Measurements from ENCODE around the gene EHMT1. TPM values are rescaled to one million over a fixed set of nuclear protein-coding genes. Genes with fewer than 3 reads are reported as not detected.
A peak's percentile ranks its signal among the peaks of the same experiment; 100 is the strongest.

The EHMT1 gene
- total RNA-seq, 4 donors from 2014 or later: 77.2 to 300 (median 161) TPM

GRCh38 chr9:137788561-137789294 lies 169.9 kb downstream of the EHMT1 start:
- Histone ChIP-seq H3K27ac (peak overlapping the region in 3 of 4 donors; percentile 66 to 92 (median 73)), H3K36me3 (peaks cover 0 to 76% (median 0%) of the 10 kb centered on the region in 3 donors), H3K4me1 (peaks cover 0 to 6% (median 0%) of the 10 kb centered on the region in 4 donors), H3K27me3 (no peaks in the 10 kb centered on the region), H3K4me3 (peak overlapping the region in 2 of 4 donors; percentile 41 to 43), H3K9me3 (no peaks in the 10 kb centered on the region)
- no peak for TF ChIP-seq CTCF (IDR thresholded peaks at IDR 0.05)
- peak; percentile 39 to 81 for TF ChIP-seq POLR2A (IDR thresholded peaks at IDR 0.05)
- DNase-seq: peak in 2 of 3 donors; percentile 89 to 92

- Histone ChIP-seq H3K9me3 (no peaks in the 10 kb centered on the region), H3K27me3 (no peaks in the 10 kb centered on the region), H3K4me3 (peak overlapping the region in 2 of 4 donors; percentile 25 to 26), H3K4me1 (peaks cover 0 to 6% (median 0%) of the 10 kb centered on the region in 4 donors), H3K36me3 (peaks cover 0 to 74% (median 0%) of the 10 kb centered on the region in 3 donors), H3K27ac (peak overlapping the region in 3 of 4 donors; percentile 66 to 92 (median 73))
- DNase-seq: peak in 1 of 3 donors; percentile 58
- TF ChIP-seq POLR2A (IDR thresholded peaks at IDR 0.05) (no peak), CTCF (IDR thresholded peaks at IDR 0.05) (no peak)
Observed at GRCh38 chr9:137789295-137789895, 170.6 kb downstream of the EHMT1 start.

- H3K36me3 ChIP-seq: peaks cover 0 to 62% (median 0%) of the 10 kb centered on the region in 3 donors
- no peak for TF ChIP-seq POLR2A (IDR thresholded peaks at IDR 0.05)
- no peak for TF ChIP-seq CTCF (IDR thresholded peaks at IDR 0.05)
- no peak overlapping the region for H3K4me3 ChIP-seq
- no peak for DNase-seq
- peaks cover 0 to 6% (median 0%) of the 10 kb centered on the region in 4 donors for H3K4me1 ChIP-seq
- H3K9me3 ChIP-seq: no peaks in the 10 kb centered on the region
- H3K27ac ChIP-seq: no peak overlapping the region
- no peaks in the 10 kb centered on the region for H3K27me3 ChIP-seq
Observed at GRCh38 chr9:137791947-137792346, 173.1 kb downstream of the EHMT1 start.

- DNase-seq: no peak
- peaks cover 0 to 6% (median 0%) of the 10 kb centered on the region in 4 donors for H3K4me1 ChIP-seq
- H3K9me3 ChIP-seq: no peaks in the 10 kb centered on the region
- H3K4me3 ChIP-seq: no peak overlapping the region
- TF ChIP-seq POLR2A (IDR thresholded peaks at IDR 0.05) (no peak), CTCF (IDR thresholded peaks at IDR 0.05) (no peak)
- H3K27me3 ChIP-seq: no peaks in the 10 kb centered on the region
- peaks cover 0 to 55% (median 0%) of the 10 kb centered on the region in 3 donors for H3K36me3 ChIP-seq
- no peak overlapping the region for H3K27ac ChIP-seq
Observed at GRCh38 chr9:137793196-137793841, 174.5 kb downstream of the EHMT1 start.

GRCh38 chr9:137795156-137795666 lies 176.4 kb downstream of the EHMT1 start:
- Histone ChIP-seq H3K4me1 (no peaks in the 10 kb centered on the region), H3K4me3 (no peak overlapping the region), H3K36me3 (peaks cover 0 to 71% (median 0%) of the 10 kb centered on the region in 3 donors), H3K27ac (no peak overlapping the region), H3K9me3 (no peaks in the 10 kb centered on the region), H3K27me3 (no peaks in the 10 kb centered on the region)
- TF ChIP-seq CTCF (IDR thresholded peaks at IDR 0.05) (no peak), POLR2A (IDR thresholded peaks at IDR 0.05) (no peak)
- no peak for DNase-seq

All from Peyer's patch (tissue), 4 donors.